Natural killer cell (primary cell): ENCODE data around the gene NAIF1. TPM values are rescaled to one million over a fixed set of nuclear protein-coding genes. Genes with fewer than 3 reads are reported as not detected.
"Not testable (repeated sequence)": the region's sequence is repeated elsewhere in the genome, so short reads cannot be mapped to it uniquely, and the experiment has no call there.

Source experiments
- ATAC-seq, 3 donors: fragments of 150-1000 bp in 2 of 3; fragments of 200-7000 bp in 1 of 3; cut with Tn5 transposase; 1 replicate in 1 of 3; 2 replicates in 2 of 3; pipeline ENCODE4 v1.10.0; 2021; ENCODE audit warnings: mild to moderate bottlenecking in 2 of 3, moderate library complexity in 2 of 3
- DNase-seq, 2 donors: peaks; one replicate each; pipeline versions ENCODE4 v3.0.0 to v3.0.0-alpha.2; 2013 to 2021; ENCODE audit warnings: mixed read lengths in 1 of 2
- H3K27ac ChIP-seq: one replicate; pipeline ENCODE4 v1.5.1; 2013; ENCODE audit warnings: mild to moderate bottlenecking, low read length
- H3K27me3 ChIP-seq: one replicate; pipeline ENCODE4 v1.6.1; 2013; ENCODE audit warnings: low read length; ENCODE audit not compliant: control insufficient read depth, insufficient read depth
- H3K36me3 ChIP-seq: one replicate; pipeline ENCODE4 v1.6.1; 2013; ENCODE audit warnings: low read length; ENCODE audit not compliant: control insufficient read depth, insufficient read depth
- H3K4me1 ChIP-seq: one replicate; pipeline ENCODE4 v1.6.1; 2013; ENCODE audit warnings: low read length; ENCODE audit not compliant: control insufficient read depth, insufficient read depth
- H3K4me3 ChIP-seq: one replicate; pipeline ENCODE4 v1.5.1; 2013; ENCODE audit warnings: low read length
- H3K9me3 ChIP-seq: one replicate; pipeline ENCODE4 v1.6.1; 2013; ENCODE audit warnings: low read length; ENCODE audit not compliant: control insufficient read depth, insufficient read depth
- H3K27ac Mint-ChIP-seq, 2 donors: one replicate each; pipeline ENCODE4 v1.8.0; 2022; ENCODE audit warnings: mild to moderate bottlenecking in 2 of 2, mixed read lengths in 2 of 2, moderate library complexity in 1 of 2
- H3K27me3 Mint-ChIP-seq, 2 donors: one replicate each; pipeline ENCODE4 v1.8.0; 2022; ENCODE audit warnings: low read depth in 2 of 2, mixed read lengths in 2 of 2
- H3K36me3 Mint-ChIP-seq: one replicate; pipeline ENCODE4 v1.8.0; 2022; ENCODE audit warnings: mixed read lengths
- H3K4me1 Mint-ChIP-seq, 2 donors: one replicate each; pipeline ENCODE4 v1.8.0; 2022; ENCODE audit warnings: mixed read lengths in 2 of 2
- H3K4me3 Mint-ChIP-seq: one replicate; pipeline ENCODE4 v1.8.0; 2022; ENCODE audit warnings: mild to moderate bottlenecking, moderate library complexity, mixed read lengths
- H3K9me3 Mint-ChIP-seq, 2 donors: one replicate each; pipeline ENCODE4 v1.8.0; 2022; ENCODE audit warnings: mixed read lengths in 2 of 2
- CTCF ChIP-seq: fragments of 200-600 bp; IDR thresholded peaks from one replicate; pipeline ENCODE4 v1.8.0; 2022; ENCODE audit warnings: antibody characterized with exemption
- WGBS: methylation state at CpG from one replicate; pipeline ENCODE4 v1.1.7; 2013; ENCODE audit warnings: missing lambda C conversion rate; ENCODE audit not compliant: insufficient coverage; 5-methylcytosine and 5-hydroxymethylcytosine counted together
- intact Hi-C: fragments of 100-400 bp; cut with micrococcal nuclease; formaldehyde crosslinking; loops from one replicate; pipeline ENCODE4 v1.14.2; 2022
- total RNA-seq, 4 donors: library from RNA; stranded (reverse); fragments of 120-200 nt in 1 of 4; gene quantifications; one replicate each; pipeline versions ENCODE4 v1.2.3 to v1.2.4, GENCODE V29; 2013 to 2022

NAIF1 gene
- total RNA-seq, 3 donors from 2014 or later (not counting 1 experiment from before 2014, with no cell fraction given): 11.9 to 12.6 (median 12.1) TPM

GRCh38 chr9:128077847-128078503 lies 10.9 kb upstream of the NAIF1 start:
- no peaks in the 10 kb centered on the region for H3K9me3 ChIP-seq
- H3K36me3 Mint-ChIP-seq: no peaks in the 10 kb centered on the region
- intact Hi-C loops: no loop called here
- H3K27ac Mint-ChIP-seq: peak overlapping the region; percentile 49 to 62
- peaks cover 27 to 34% of the 10 kb centered on the region in 2 donors for H3K4me1 Mint-ChIP-seq
- no peak overlapping the region for H3K4me3 Mint-ChIP-seq
- H3K27me3 ChIP-seq: no peaks in the 10 kb centered on the region
- peaks cover 17% of the 10 kb centered on the region for H3K4me1 ChIP-seq
- 93% methylated on average over 5 of the region's 7 CpGs for WGBS
- H3K27me3 Mint-ChIP-seq: no peaks in the 10 kb centered on the region
- no peak for DNase-seq
- no peak overlapping the region for H3K27ac ChIP-seq
- no peak overlapping the region for H3K4me3 ChIP-seq
- H3K36me3 ChIP-seq: no peaks in the 10 kb centered on the region
- ATAC-seq: no peak
- H3K9me3 Mint-ChIP-seq: no peaks in the 10 kb centered on the region
- TF ChIP-seq CTCF: no peak

- Mint-ChIP-seq H3K27me3 (no peaks in the 10 kb centered on the region), H3K9me3 (no peaks in the 10 kb centered on the region), H3K27ac (peak overlapping the region in 1 of 2 donors; percentile 91), H3K36me3 (no peaks in the 10 kb centered on the region), H3K4me3 (peak overlapping the region; percentile 57), H3K4me1 (peaks cover 41 to 50% of the 10 kb centered on the region in 2 donors)
- 78% methylated on average over 3 of the region's 7 CpGs for WGBS
- peaks cover 55% of the 10 kb centered on the region for H3K4me1 ChIP-seq
- peak overlapping the region; percentile 89 for H3K27ac ChIP-seq
- H3K9me3 ChIP-seq: no peaks in the 10 kb centered on the region
- H3K36me3 ChIP-seq: no peaks in the 10 kb centered on the region
- no peak for TF ChIP-seq CTCF
- no peak overlapping the region for H3K4me3 ChIP-seq
- no peaks in the 10 kb centered on the region for H3K27me3 ChIP-seq
- ATAC-seq: no peak
- no peak for DNase-seq
- intact Hi-C loops: no loop called here
Observed at GRCh38 chr9:128073253-128073886, 6.2 kb upstream of the NAIF1 start.

- intact Hi-C loops: no loop called here
- ATAC-seq (no peak), DNase-seq (peak; percentile 49 to 82)
- under 1% methylated on average over 5 of the region's 5 CpGs for WGBS
- H3K27ac Mint-ChIP-seq: peak overlapping the region in 1 of 2 donors; percentile 91
- H3K4me3 Mint-ChIP-seq: peak overlapping the region; percentile 78
- Histone ChIP-seq H3K9me3 (no peaks in the 10 kb centered on the region), H3K27ac (peak overlapping the region; percentile 89), H3K36me3 (no peaks in the 10 kb centered on the region), H3K4me3 (peak overlapping the region; percentile 26), H3K4me1 (peaks cover 49% of the 10 kb centered on the region), H3K27me3 (no peaks in the 10 kb centered on the region)
- H3K27me3 Mint-ChIP-seq: no peaks in the 10 kb centered on the region
- H3K36me3 Mint-ChIP-seq: no peaks in the 10 kb centered on the region
- TF ChIP-seq CTCF: no peak
- peaks cover 37 to 42% of the 10 kb centered on the region in 2 donors for H3K4me1 Mint-ChIP-seq
- H3K9me3 Mint-ChIP-seq: no peaks in the 10 kb centered on the region
Observed at GRCh38 chr9:128072144-128073021, 5.3 kb upstream of the NAIF1 start.

- H3K36me3 ChIP-seq, H3K27me3 Mint-ChIP-seq, H3K36me3 Mint-ChIP-seq, H3K9me3 ChIP-seq, H3K9me3 Mint-ChIP-seq, H3K4me3 ChIP-seq, H3K27me3 ChIP-seq, DNase-seq, ATAC-seq, intact Hi-C loops: not testable (repeated sequence)
- H3K4me3 Mint-ChIP-seq: peak overlapping the region; percentile 78
- peaks cover 33 to 37% of the 10 kb centered on the region in 2 donors for H3K4me1 Mint-ChIP-seq
- H3K4me1 ChIP-seq: peaks cover 56% of the 10 kb centered on the region
- peak overlapping the region in 1 of 2 donors; percentile 91 for H3K27ac Mint-ChIP-seq
- peak overlapping the region; percentile 89 for H3K27ac ChIP-seq
- WGBS: 73% methylated on average over 10 of the region's 12 CpGs
Observed at GRCh38 chr9:128071475-128071874, 4.4 kb upstream of the NAIF1 start.
